Activated gamma-delta T cell treated with anti-CD3 and anti-CD28 coated beads, Interleukin-2, amount 50 U/mL, for 16 hours (primary cell): ENCODE measurements around the gene ABCA4.

ENCODE experiments used
- DNase-seq: peaks from one replicate; pipeline ENCODE4 v3.0.0-alpha.2; 2020; ENCODE audit warnings: low read depth

The ABCA4 gene

DNA sequence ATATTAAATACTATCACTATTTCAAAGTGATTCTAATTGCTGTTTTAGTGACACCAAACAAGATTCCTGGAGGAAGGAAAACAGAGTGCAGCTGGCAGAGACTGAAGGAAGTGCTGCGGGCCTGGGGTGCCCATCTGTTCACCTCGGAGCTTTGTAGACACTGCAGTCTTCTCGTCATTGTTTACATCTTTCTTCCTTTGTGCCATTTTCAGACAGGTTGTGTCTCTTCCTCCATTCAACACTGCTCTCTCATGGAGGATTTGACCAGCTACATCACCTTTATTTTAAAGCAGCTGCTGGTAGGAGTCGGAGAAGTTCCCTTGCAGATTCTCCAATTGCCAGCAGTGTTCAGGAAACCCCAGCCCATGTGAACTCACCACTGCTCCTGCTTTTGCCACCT, 37.3 kb downstream of the ABCA4 start:
- DNase-seq = no peak

- no peak for DNase-seq
Measured at GRCh38 chr1:94081566-94082344, 39.2 kb downstream of the ABCA4 start.

DNA sequence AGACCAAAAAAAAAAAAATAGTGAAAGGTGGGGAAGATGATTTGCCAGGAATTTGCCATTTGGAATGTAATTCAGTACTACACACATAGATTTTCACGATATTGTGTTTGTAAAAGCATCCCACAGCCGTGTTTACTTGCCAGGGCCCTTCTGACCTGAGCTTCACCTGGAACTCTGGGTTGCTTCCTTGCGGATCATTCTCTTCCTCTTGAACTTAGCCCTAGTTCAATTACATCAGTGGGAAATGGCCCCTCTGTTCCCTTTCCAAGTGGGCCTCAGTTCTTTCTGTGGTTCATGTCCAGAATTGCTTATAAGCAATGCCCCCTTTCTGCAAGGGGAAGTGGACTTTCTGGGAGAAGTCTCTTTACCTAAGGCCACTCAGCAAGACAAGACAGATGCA, 41.0 kb downstream of the ABCA4 start:
- DNase-seq = no peak

DNA sequence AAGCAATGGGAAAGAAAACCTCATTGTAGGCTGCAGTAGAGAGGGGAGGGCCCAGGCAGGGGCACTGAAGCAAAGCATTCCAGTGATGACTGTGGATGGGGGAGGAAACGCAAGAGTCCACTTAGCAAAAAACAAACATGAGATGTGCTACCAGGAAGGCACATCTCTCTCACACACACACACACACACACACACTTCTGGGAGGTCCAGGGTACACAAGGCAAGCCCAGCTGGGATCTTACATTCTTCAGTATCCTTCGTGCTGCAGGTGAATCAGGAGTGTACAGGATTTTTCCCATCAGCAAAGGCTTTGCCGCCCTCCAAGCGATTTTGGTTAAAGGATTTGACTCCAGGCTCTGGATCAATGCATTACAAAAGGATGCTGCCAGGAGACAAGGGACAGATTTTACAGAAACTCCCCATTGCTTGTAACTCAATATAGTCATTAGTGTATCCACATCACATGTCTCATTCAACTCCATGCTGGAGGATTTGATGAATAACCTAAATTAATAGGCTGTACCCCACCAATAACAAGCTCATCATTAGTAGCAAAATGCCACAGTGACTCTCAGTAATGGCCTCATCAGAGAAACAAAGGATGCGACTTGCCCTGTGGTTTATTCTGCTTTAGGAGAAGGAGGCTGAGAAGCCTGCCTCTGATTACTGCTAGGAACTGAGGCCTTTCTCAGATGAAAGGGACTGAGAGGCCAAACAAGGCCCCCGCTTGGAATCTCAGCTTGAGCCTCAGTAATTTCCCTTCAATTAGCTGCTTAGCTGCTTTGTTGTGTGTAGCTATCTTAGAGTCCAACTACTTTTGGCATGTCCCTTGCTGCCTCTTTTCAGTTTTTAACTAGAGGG, 41.6 kb downstream of the ABCA4 start:
- DNase-seq = no peak

GRCh38 chr1:94072840-94073522, 48.0 kb downstream of the ABCA4 start:
- DNase-seq = no peak

DNA sequence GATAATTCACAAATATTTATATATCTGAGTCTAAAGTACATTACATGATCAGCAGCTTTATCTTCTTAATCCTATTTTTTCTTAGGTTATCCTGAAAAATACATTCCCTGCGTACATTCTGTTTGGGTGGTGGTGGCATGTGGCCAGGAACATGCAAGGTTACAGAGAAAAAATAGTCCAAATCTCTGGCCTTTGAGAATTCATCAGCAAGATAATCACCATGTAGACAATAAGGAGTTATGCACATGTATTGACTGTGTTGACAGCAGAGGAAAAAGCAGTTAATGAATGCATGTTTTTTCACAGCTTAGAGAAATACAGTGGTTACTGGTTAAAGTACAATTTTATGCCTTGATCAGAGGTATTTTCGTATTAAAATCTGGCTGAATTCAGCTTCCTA, 49.0 kb downstream of the ABCA4 start:
- DNase-seq = no peak

- no peak for DNase-seq
Measured at GRCh38 chr1:94071391-94071790, 49.6 kb downstream of the ABCA4 start.

- no peak for DNase-seq
Measured at GRCh38 chr1:94070865-94071264, 50.1 kb downstream of the ABCA4 start.

- no peak for DNase-seq
Measured at GRCh38 chr1:94069919-94070285, 51.0 kb downstream of the ABCA4 start.

DNA sequence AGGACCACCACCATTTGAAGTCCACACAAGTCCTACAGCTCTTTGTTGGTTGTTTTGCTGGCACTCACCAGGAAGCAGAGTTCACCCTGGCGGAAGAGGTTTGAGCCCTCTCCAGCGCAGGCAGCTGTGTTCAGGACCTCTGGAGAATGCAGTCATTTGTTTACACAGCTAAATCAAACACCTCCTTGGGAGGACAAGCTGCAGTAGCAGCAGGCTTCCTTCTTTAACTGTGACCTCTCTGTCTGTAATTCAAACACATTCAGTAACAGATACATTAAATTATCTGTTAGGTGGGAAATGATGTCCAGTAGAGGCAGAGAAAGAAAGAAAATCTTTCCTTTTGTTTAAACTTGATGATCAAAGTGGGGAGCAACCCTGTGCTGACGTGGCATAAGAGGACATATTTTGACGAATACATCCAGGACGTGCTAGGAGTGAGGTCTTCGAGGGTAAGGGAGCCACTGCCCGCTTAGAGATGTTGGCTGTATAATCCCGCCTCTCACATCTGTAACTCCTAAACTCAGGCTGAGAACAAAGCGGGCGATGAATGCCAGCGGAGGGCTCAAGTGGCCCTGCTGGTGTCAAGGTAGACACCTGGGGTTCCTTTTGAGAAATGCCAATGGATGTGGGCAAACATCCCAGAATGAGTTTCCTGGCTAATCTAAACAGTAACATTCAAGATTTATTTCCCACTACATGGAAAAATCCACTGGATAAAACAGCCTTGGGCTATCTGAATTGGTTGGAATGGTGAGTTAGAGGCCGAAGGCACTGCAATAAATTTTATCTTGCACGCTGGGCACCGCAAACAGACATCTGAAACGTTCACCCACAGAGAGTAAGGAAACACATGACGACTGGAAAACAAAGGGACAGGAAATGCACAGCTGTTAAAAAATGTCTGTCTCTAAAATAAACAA, 51.7 kb downstream of the ABCA4 start:
- no peak for DNase-seq

DNA sequence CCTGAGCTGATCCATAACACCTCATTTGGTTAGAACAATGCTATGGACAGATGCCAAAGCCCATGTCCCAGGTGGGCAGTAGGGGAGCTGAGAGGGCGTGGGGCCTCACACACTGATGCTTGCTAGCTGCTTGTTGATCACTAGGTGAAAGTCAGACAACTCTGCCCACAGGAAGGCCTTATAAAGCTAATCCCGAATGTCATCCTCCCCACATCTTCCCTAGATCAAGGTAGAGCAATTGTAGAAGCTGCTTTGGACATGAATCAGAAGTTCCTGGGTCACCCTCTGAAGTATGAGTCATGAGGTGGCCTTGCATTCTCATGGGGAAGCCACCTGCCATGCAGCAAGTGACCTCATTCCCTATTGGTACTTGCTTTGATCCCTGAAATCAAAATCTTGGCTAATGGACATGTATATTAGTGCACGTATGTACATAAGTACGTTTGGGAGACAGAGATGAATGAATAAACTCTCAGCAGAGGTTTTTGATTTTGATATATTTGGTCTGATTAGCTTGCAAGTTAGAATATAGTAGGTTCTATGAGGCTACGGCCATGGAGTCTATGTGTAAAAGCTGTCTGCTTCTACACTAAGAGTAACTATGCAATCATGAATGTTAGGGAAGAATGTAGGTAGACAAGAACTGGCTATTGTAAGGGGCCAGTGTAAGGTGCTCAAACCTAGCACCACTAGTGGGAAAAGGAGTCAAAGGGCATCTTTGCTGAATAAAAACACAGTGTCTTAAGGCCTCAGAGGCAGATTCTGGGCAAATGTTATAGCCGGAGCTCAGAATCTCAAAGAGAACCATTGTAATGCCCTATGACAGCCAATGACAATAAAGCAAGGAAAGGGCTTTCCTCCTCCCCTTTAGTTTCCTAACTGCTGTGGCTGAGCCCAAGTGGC, 52.6 kb downstream of the ABCA4 start:
- no peak for DNase-seq

DNA sequence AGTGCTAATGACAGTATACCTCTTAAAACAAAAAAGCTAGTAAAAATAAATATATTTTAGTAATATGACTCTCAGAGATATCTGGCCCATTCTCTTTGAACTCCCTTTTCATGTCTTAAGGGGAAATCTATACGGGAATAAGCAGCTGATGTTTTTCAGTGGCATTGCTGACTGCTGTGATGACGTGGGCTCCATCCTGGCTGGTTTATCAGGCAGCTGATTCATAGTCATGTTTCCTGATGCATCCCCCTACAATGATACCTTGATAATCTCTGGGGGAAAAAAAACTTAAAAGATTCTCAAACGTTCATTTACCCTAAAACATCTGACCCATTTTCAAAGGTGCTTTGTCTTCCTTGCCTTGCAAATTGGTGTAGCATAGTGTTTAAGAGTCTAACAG, 53.8 kb downstream of the ABCA4 start:
- DNase-seq = no peak

DNA sequence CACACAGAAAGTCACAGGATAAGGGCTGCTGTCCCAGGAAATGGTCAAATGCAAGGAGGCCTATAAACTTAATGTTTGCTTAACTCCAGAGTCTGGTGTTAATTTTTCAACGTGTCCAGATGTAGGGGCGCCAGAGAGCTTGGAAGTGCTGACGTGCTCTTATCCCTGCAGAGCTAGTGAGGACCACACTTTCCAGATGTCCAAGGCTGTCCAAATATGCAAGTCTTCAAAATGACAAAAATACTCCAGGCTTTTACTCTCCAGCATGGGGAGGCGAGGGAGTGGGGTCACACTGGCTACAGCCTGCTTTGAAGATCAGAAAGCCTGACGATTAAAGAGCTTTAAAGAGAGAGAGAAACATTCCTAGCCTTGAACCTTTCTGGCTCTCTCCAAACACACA, 57.6 kb downstream of the ABCA4 start:
- no peak for DNase-seq

DNA sequence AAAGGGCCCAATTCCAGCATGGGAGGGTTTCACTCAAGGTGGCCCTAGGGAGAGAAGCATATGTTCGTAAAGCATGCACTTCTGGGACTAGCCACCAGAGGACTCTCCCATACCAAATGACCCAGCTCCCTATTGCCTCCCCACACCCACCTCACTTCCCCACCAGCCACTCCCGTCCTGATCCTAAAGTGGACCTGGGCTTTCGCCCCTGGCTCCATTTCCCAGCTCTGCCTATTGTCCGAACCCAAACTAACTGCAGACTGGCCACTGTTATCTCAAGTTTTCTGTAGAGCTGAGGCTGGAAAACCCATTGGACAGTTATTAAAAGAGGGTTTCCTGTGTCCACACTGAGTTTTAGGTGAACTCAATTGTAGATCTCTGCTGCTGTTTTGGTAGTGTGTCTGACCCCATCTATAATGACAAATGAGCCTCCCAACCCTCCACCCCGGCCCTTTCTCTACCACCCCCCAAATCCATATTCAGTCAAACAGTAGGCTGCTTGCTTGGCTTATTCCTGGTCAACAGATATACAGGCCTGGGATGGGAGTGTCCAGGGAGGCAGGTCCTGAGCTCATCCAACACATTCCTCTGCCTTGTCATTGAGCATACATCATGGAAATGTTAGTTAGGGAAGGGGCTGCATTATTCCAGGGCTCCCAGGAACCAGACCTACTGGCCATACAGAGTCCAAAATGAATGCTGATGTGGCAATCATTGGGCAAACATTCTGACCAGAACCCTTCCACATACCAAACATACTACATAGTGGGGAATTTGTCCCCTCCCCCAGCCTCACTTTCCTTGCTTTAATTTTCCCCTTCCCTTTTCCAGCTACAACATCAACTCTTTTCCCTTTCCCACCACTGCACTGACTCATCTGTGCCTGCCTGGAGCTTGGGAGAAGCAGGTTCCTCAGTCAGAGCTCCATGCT, 59.2 kb downstream of the ABCA4 start:
- no peak for DNase-seq

DNA sequence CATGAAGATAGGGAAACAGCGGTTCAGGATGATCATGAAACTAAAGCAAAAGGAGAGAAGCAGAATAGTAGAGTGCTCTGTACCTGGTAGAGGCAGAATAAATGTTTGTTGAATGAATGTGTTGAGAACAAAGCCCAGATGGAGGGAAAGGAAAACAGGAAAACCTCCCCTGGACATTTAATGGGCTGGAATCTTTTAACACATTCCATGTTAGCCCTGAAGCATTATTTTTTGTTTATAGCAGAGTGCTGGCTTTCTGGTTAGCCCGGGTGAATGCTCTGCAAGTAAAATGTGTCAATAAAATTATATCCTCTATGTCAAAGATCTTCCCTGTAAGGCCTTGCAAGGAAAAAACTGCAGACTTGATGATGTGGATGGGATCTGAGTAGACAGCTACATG, 60.2 kb downstream of the ABCA4 start:
- no peak for DNase-seq

DNA sequence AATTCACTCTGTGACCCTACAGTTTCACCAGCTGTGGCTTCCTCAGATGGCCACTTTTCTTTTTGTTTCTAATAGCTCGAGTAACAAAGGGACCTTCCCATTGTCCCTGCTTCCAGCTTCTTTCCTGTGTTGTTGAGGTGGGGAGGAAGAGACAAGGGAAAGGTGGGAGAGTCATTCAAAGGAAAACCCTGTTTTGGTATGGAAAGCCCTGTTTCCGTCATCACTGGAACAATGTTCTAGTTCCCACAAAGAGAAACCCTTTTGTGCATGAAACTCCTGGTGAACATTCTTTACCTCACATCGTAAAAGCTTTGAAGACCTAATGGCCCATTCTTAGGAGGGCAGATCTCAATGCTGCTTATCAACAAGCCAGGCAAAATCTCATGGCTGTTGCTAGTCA, 62.2 kb downstream of the ABCA4 start:
- no peak for DNase-seq

DNA sequence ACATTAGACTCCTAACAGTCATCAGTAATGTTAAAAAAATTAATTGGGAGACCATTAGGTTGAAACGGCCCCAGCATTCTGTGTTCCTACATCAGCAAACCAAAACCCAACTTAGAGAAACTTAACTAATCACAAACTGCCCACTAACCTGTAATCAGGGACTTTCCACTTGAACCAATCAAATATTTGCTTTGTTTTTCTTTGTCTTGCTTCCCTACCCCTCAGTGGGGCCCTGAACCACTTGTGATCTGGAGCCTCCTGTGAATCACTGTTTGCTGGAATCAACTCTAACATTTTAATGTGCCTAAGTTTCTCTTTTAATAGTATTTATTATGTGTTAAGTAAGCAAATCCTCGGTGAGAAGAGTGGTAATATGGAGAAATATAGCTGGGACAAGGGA, 64.0 kb downstream of the ABCA4 start:
- no peak for DNase-seq

- no peak for DNase-seq
Measured at GRCh38 chr1:94056171-94056570, 64.8 kb downstream of the ABCA4 start.

GRCh38 chr1:94055459-94056122, 65.4 kb downstream of the ABCA4 start:
- DNase-seq = no peak
